ENCODE results near the gene TEKT5.

The TEKT5 gene

GRCh38 chr16:10631886-10632285, 62.8 kb downstream of the TEKT5 start:
- TF ChIP-seq, protein P1, sequence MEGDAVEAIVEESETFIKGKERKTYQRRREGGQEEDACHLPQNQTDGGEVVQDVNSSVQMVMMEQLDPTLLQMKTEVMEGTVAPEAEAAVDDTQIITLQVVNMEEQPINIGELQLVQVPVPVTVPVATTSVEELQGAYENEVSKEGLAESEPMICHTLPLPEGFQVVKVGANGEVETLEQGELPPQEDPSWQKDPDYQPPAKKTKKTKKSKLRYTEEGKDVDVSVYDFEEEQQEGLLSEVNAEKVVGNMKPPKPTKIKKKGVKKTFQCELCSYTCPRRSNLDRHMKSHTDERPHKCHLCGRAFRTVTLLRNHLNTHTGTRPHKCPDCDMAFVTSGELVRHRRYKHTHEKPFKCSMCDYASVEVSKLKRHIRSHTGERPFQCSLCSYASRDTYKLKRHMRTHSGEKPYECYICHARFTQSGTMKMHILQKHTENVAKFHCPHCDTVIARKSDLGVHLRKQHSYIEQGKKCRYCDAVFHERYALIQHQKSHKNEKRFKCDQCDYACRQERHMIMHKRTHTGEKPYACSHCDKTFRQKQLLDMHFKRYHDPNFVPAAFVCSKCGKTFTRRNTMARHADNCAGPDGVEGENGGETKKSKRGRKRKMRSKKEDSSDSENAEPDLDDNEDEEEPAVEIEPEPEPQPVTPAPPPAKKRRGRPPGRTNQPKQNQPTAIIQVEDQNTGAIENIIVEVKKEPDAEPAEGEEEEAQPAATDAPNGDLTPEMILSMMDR (IDR thresholded peaks at IDR 0.05) = no peak

GRCh38 chr16:10629592-10629963, 65.2 kb downstream of the TEKT5 start:
- TF ChIP-seq, protein P1 (IDR thresholded peaks at IDR 0.05) = no peak

DNA sequence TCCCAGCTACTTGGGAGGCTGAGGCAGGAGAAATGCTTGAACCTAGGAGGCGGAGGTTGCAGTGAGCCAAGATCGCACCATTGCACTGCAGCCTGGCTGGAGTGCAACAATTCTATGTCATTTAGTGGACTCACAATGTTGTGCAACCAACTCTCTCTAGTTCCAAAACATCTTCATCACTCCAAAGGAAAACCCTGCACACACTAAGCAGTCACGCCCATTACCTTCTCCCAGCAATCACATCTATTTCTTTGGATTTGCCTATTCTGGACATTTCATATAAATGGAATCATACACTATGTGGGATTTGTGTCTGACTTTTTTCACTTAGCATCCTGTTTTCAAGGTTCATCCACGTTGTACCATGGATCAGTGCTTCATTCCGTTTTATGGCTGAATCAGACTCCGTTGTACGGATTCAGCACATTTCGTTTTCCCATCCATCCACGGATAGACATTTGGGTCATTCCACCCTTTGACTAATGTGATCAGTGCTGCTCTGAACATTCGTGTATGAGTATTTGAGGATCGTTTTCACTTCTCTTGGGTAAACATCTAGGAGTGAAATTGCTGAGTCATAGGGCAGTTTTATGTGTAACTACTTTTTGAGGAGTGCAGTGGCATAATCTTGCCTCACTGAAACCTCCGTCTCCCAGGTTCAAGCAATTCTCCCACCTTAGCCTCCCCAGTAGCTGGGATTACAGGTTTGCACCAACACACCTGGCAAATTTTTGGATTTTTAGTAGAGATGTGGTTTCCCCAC, 69.0 kb downstream of the TEKT5 start:
- TF ChIP-seq, protein P1 (IDR thresholded peaks at IDR 0.05) = no peak

- TF ChIP-seq, protein P1 (IDR thresholded peaks at IDR 0.05) = no peak
These were observed 70.2 kb downstream of the TEKT5 start for GRCh38 chr16:10624527-10624926.

- TF ChIP-seq, protein P1 (IDR thresholded peaks at IDR 0.05) = no peak
These were observed 71.7 kb downstream of the TEKT5 start for GRCh38 chr16:10623059-10623458.

GRCh38 chr16:10622036-10622921, 72.5 kb downstream of the TEKT5 start:
- TF ChIP-seq, protein P1 (IDR thresholded peaks at IDR 0.05) = no peak

DNA sequence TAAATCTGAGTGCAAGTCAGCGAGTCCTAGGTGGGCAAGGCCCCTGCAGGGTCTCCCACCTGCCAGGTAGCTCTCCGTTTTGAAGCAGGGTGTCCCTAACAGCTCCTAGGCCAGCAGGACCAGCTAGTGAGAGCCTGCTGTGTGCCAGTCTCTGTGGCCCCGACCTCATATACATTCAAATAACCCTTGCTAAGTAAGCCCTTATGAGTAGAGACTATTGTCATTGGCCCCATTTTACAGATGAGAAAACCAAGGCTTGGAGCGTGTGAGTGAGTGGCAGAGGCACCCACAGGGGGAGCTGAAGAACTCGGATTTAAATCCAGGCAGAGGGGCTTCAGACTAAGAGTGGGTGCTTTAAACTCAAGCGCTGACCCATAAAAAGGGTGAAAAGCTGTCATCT, 74.6 kb downstream of the TEKT5 start:
- TF ChIP-seq, protein P1 (IDR thresholded peaks at IDR 0.05) = no peak
